HepG2 (cell line): ENCODE results near the gene ABCB9. TPM values are rescaled to one million over a fixed set of nuclear protein-coding genes. Genes with fewer than 3 reads are reported as not detected.

Experiments
- ARID3A ChIP-seq: IDR thresholded peaks from 2 replicates; pipeline ENCODE4 v1.6.1; 2012; ENCODE audit warnings: low read depth, low read length, improper control_type of control experiment
- ATRX ChIP-seq: sonication (generic); formaldehyde crosslinking; IDR thresholded peaks from 2 replicates; pipeline ENCODE4 v1.4.0; 2020; ENCODE audit warnings: missing genetic modification reagents, borderline replicate concordance
- CREM ChIP-seq, 2 experiments: sonication (generic) in 1 of 2; formaldehyde crosslinking in 1 of 2; IDR thresholded peaks; 2 replicates each; pipeline versions ENCODE4 v1.4.0 to v1.6.1; 2016 to 2020; ENCODE audit warnings: antibody characterized with exemption in 1 of 2, mild to moderate bottlenecking in 1 of 2, missing genetic modification reagents in 1 of 2
- CSRNP2 ChIP-seq: sonication (generic); formaldehyde crosslinking; conservative IDR thresholded peaks from 2 replicates; pipeline ENCODE4 v1.8.0; 2022; ENCODE audit warnings: low read depth, missing genetic modification reagents
- DRAP1 ChIP-seq: IDR thresholded peaks from 2 replicates; pipeline ENCODE4 v1.6.1; 2016; ENCODE audit warnings: missing genetic modification reagents, missing compliant biosample characterization
- EED ChIP-seq: sonication (generic); formaldehyde crosslinking; IDR thresholded peaks from 2 replicates; pipeline ENCODE4 v1.5.0; 2020; ENCODE audit warnings: mild to moderate bottlenecking, missing genetic modification reagents
- FOXP4 ChIP-seq: sonication (generic); formaldehyde crosslinking; IDR thresholded peaks from 2 replicates; pipeline ENCODE4 v1.4.0; 2020; ENCODE audit warnings: missing genetic modification reagents
- GPBP1L1 ChIP-seq: sonication (generic); formaldehyde crosslinking; IDR thresholded peaks from 2 replicates; pipeline ENCODE4 v1.5.0; 2020; ENCODE audit warnings: mild to moderate bottlenecking, missing genetic modification reagents
- HOMEZ ChIP-seq: IDR thresholded peaks from 2 replicates; pipeline ENCODE4 v1.6.1; 2016; ENCODE audit warnings: low read depth
- KAT8 ChIP-seq: IDR thresholded peaks from 2 replicates; pipeline ENCODE4 v1.6.1; 2016; ENCODE audit warnings: missing genetic modification reagents, missing compliant biosample characterization
- LCORL ChIP-seq, 2 experiments: fragments of 450-650 bp in 1 of 2; sonication (generic) in 1 of 2; formaldehyde crosslinking in 1 of 2; IDR thresholded peaks; 2 replicates each; pipeline versions ENCODE4 v1.5.0 to v1.6.1; 2017 to 2020; ENCODE audit warnings: antibody characterized with exemption in 1 of 2, missing genetic modification reagents in 1 of 2
- REXO4 ChIP-seq: sonication (generic); formaldehyde crosslinking; IDR thresholded peaks from 2 replicates; pipeline ENCODE4 v1.8.0; 2022; ENCODE audit warnings: missing genetic modification reagents, mild to moderate bottlenecking, borderline replicate concordance
- TEAD2 ChIP-seq: sonication (generic); formaldehyde crosslinking; IDR thresholded peaks from 2 replicates; pipeline ENCODE4 v1.9.0; 2021; ENCODE audit warnings: missing genetic modification reagents
- TEF ChIP-seq: sonication (generic); formaldehyde crosslinking; IDR thresholded peaks from 2 replicates; pipeline ENCODE4 v1.5.0; 2020; ENCODE audit warnings: missing genetic modification reagents
- ZNF619 ChIP-seq: sonication (generic); formaldehyde crosslinking; IDR thresholded peaks from 2 replicates; pipeline ENCODE4 v1.4.0; 2020; ENCODE audit warnings: mild to moderate bottlenecking, missing genetic modification reagents
- ZNF644 ChIP-seq: IDR thresholded peaks from 2 replicates; pipeline ENCODE4 v1.6.1; 2016; ENCODE audit warnings: low read depth
- ZNF740 ChIP-seq: sonication (generic); formaldehyde crosslinking; IDR thresholded peaks from 2 replicates; pipeline ENCODE4 v1.4.0; 2020; ENCODE audit warnings: missing genetic modification reagents
- ZNF747 ChIP-seq: sonication (generic); formaldehyde crosslinking; IDR thresholded peaks from 2 replicates; pipeline ENCODE4 v1.8.1; 2023; ENCODE audit warnings: missing genetic modification reagents, mild to moderate bottlenecking, borderline replicate concordance
- polyA plus RNA-seq, 8 experiments: library from polyadenylated mRNA; depleted of rRNA in 3 of 8; stranded (reverse) in 7 of 8; unstranded in 1 of 8; fragments of >200 nt; fragmentation: Illumina TruSeq in 4 of 8; extraction: Trizol in 4 of 8; gene quantifications; 2 replicates each; pipeline versions ENCODE4 v1.2.1 to v1.2.3, GENCODE V29; 2011 to 2016; ENCODE audit warnings: low read depth in 4 of 8, missing spikeins in 1 of 8, mixed read lengths in 1 of 8; ENCODE audit not compliant: insufficient read depth in 1 of 8
- total RNA-seq, 5 experiments: library from RNA; depleted of rRNA; stranded (reverse); fragments of >200 nt; fragmentation: Illumina TruSeq; extraction: Trizol; gene quantifications; 2 replicates each; pipeline ENCODE4 v1.2.3, GENCODE V29; 2016; ENCODE audit warnings: low read depth in 1 of 5

The ABCB9 gene
- total and polyA plus RNA-seq, 2 of the 13 experiments (the other 11 are each of a cell fraction or from before 2014, with no cell fraction given) = 5.1 to 6.0 TPM

- TF ChIP-seq DRAP1 (CRISPR knock-in tag) (peak; percentile 8; the same call in 1 of the 2 replicates), KAT8 (peak; percentile 49), ARID3A (no peak), GPBP1L1 (CRISPR knock-in tag) (no peak), EED (CRISPR knock-in tag) (no peak), ZNF644 (CRISPR knock-in tag) (no peak), REXO4 (CRISPR knock-in tag) (no peak), ATRX (CRISPR knock-in tag) (no peak), TEAD2 (CRISPR knock-in tag) (no peak), ZNF740 (CRISPR knock-in tag) (no peak), ZNF747 (peak; percentile 30; the same call in 1 of the 2 replicates), LCORL (IDR thresholded peaks at IDR 0.05) (no peak), LCORL (CRISPR knock-in tag; IDR thresholded peaks at IDR 0.05) (0 out of 2 replicates have a peak, but pooled peaks have one; percentile 6), CREM (IDR thresholded peaks at IDR 0.05) (no peak), CREM (CRISPR knock-in tag; IDR thresholded peaks at IDR 0.05) (no peak), TEF (CRISPR knock-in tag) (0 out of 2 replicates have a peak, but pooled peaks have one; percentile 9), HOMEZ (no peak), FOXP4 (no peak), ZNF619 (CRISPR knock-in tag) (no peak), CSRNP2 (no peak)
These were observed 14.1 kb upstream of the ABCB9 start, which contains the start of gene ARL6IP4 (continued) for GRCh38 chr12:122980183-122981035.
